ENCODE measurements around the gene GP1BB.
A peak's percentile ranks its signal among the peaks of the same experiment; 100 is the strongest.
"Not testable (repeated sequence)": the region's sequence is repeated elsewhere in the genome, so short reads cannot be mapped to it uniquely, and the experiment has no call there.

Gene GP1BB

DNA sequence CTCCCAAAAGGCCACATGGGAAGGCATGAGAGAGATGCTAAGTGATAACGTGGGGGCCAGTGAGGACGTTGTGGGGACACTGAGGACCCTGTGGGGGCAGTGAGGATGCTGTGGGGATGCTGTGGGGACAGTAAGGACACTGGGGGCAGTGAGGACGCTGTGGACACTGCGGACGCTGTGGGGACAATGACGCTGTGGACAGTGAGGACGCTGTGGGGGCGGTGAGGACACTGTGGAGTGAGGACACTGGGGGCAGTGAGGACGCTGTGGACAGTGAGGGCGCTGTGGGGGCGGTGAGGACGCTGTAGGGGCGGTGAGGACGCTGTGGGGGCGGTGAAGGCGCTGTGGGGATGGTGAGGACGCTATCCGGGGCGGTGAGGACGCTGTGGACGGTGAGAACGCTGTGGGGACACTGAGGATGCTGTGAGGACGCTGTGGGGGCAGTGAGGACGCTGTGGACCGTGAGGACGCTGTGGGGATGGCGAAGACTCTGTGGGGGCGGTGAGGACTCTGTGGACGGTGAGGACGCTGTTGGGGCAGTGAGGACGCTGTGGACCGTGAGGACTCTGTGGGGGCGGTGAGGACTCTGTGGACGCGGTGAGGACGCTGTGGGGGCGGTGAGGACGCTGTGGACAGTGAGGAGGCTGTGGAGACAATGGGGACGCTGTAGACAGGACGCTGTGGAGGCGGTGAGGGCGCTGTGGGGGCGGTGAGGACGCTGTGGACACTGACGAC lies 1.8 kb downstream of the GP1BB start:
- DNase-seq (ENCODE audit: low spot score), result no peak
- Histone ChIP-seq H3K27ac (no peak overlapping the region), H3K4me3 (no peak overlapping the region)
- TF ChIP-seq, protein P1, sequence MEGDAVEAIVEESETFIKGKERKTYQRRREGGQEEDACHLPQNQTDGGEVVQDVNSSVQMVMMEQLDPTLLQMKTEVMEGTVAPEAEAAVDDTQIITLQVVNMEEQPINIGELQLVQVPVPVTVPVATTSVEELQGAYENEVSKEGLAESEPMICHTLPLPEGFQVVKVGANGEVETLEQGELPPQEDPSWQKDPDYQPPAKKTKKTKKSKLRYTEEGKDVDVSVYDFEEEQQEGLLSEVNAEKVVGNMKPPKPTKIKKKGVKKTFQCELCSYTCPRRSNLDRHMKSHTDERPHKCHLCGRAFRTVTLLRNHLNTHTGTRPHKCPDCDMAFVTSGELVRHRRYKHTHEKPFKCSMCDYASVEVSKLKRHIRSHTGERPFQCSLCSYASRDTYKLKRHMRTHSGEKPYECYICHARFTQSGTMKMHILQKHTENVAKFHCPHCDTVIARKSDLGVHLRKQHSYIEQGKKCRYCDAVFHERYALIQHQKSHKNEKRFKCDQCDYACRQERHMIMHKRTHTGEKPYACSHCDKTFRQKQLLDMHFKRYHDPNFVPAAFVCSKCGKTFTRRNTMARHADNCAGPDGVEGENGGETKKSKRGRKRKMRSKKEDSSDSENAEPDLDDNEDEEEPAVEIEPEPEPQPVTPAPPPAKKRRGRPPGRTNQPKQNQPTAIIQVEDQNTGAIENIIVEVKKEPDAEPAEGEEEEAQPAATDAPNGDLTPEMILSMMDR (IDR thresholded peaks at IDR 0.05), result no peak

DNA sequence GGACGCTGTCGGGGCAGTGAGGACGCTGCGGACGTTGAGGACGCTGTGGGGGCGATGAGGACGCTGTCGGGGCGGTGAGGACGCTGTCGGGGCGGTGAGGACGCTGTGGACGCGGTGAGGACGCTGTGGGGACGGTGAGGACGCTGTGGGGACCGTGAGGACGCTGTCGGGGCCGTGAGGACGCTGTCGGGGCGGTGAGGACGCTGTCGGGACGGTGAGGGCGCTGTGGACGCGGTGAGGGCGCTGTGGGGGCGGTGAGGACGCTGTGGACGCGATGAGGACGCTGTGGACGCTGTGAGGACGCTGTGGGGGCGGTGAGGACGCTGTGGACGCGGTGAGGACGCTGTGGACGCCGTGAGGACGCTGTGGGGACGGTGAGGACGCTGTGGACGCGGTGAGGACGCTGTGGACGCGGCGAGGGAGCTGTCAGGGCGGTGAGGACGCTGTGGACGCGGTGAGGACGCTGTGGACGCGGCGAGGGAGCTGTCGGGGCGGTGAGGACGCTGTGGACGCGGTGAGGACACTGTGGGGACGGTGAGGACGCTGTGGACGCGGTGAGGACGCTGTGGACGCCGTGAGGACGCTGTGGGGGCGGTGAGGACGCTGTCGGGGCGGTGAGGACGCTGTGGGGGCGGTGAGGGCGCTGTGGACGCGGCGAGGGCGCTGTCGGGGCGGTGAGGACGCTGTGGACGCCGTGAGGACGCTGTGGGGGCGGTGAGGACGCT lies 2.9 kb downstream of the GP1BB start:
- DNase-seq (ENCODE audit: low spot score); H3K4me3 ChIP-seq; H3K27ac ChIP-seq: not testable (repeated sequence)

DNA sequence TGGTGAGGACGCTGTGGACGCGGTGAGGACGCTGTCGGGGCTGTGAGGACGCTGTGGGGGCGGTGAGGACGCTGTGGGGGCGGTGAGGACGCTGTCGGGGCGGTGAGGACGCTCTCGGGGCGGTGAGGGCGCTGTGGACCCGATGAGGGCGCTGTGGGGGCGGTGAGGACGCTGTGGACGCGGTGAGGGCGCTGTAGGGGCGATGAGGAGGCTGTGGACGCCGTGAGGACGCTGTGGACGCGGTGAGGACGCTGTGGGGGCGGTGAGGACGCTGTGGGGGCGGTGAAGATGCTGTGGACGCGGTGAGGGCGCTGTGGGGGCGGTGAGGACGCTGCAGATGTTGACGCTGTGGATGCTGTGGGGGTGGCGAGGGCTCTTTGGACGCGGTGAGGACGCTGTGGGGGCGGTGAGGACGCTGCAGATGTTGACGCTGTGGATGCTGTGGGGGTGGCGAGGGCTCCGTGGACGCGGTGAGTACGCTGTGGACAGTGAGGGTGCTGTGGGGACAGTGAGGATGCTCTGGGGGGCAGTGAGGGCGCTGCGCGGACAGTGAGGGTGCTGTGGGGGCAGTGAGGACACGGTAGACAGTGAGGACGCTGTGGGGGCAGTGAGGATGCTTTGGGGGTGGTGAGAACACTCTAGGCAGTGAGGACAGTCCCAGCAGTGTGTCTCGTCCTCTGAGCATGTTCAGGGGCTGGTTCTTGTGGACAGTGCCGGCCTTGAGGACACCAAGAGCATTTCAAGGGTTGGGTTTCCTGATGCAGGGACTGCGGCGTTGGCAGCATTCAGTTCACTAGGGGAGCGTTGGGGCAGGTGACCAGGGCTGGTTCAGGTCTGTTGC lies 4.2 kb downstream of the GP1BB start:
- TF ChIP-seq, protein P1 (IDR thresholded peaks at IDR 0.05), result no peak

DNA sequence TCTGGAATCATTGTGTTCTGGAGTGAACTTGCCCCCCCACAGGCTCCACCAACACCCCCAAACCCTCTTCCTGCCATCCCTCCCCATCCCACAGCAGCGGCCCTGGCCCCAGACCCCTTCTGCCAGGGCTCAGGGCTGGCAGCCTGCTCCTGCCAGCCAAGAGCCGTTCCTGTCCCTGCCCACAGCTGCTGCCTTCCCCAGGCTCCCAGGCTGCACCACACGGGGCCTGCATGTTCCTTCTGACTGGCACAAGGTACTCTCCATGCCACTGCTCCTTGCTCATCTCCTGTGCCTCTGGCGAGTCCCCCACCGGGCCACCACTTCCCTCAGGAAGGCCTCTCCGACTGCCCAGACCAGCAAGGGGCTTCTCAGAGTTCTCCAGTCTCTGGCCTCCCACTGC lies 4.9 kb downstream of the GP1BB start:
- no peak overlapping the region for H3K27ac ChIP-seq
- DNase-seq (ENCODE audit: low spot score), result no peak
- TF ChIP-seq, protein P1 (IDR thresholded peaks at IDR 0.05), result no peak
- H3K4me3 ChIP-seq, result no peak overlapping the region

More for the DNA sequence above, 4.2 kb downstream of the GP1BB start:
- Histone ChIP-seq H3K27ac (no peak overlapping the region), H3K4me3 (no peak overlapping the region)
- no peak for DNase-seq (ENCODE audit: low spot score)

DNA sequence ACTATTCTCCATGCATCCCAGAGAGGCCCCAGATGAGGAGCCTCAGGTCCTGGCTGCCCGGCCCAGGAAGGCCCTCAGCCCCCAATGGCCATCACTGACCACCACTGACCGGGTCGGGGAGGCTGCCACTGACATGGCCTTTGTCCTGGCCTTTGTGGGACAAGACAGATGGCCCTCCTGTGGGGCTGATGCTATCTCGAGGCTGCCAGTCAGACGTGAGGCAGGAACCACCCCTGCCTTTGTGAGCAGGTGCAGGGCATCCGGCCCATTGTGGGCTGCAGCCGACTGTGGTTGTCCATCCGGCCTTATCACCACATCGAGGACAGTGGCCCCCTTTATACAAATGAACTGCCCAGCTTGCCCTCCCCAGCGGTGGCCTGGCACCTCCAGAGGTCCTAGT lies 5.5 kb downstream of the GP1BB start:
- TF ChIP-seq, protein P1 (IDR thresholded peaks at IDR 0.05), result no peak
- Histone ChIP-seq H3K4me3 (no peak overlapping the region), H3K27ac (no peak overlapping the region)
- DNase-seq (ENCODE audit: low spot score), result no peak

DNA sequence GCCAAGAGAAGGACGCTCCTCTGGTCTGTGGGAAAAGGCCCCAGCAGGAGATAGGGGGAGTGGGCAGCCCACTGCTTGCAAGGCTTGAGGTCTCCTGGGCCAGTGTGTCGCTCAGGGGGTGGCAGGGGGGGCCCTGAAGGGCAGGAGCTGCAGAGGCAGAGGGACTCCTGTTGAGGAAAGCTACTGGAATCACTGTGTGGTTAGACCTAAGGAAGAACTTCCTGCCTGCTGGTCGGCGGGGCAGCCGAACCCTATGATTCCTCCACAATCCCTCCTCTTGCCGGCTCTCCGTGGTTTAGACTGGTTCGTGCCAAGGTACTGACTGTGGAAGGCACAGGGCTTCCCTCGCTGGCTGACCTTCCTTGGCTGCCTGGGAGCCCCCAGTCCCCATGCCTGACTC lies 6.2 kb downstream of the GP1BB start:
- DNase-seq (ENCODE audit: low spot score), result no peak
- no peak overlapping the region for H3K27ac ChIP-seq
- TF ChIP-seq, protein P1 (IDR thresholded peaks at IDR 0.05), result no peak
- H3K4me3 ChIP-seq, result no peak overlapping the region

DNA sequence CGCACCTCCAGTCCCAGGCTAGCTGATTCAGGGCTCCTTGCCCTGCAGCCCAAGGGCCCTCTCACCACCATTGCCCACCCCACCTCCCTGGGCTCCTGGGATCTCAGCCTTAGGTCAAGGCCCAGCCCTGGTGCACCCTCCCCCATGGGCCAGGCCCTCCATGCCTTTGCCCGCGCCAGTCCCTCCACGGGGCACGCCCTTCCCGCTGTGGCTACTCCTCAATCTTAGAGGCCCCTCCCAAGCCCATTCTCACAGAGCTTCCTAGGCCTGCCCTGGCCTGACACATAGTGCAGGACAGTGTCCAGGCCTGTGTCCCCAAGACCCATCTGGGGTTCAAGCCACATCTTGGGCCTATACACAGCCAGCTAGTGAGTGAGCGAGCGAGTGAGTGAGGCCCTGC lies 6.9 kb downstream of the GP1BB start:
- Histone ChIP-seq H3K4me3 (peak overlapping the region; percentile 69), H3K27ac (peak overlapping the region in 1 of 2 donors; percentile 31)
- DNase-seq (ENCODE audit: low spot score), result no peak
- TF ChIP-seq, protein P1 (IDR thresholded peaks at IDR 0.05), result no peak
